Mesenchymal stem cell (in vitro differentiated cells and primary cell): ENCODE data around the gene CSTA.
A peak's percentile ranks its signal among the peaks of the same experiment; 100 is the strongest.

Experiments used
- DNase-seq: peaks from one replicate; pipeline ENCODE4 v3.0.0-alpha.2; 2013
- H2AFZ ChIP-seq: one replicate; pipeline ENCODE4 v1.6.1; 2013; ENCODE audit warnings: low read depth, mild to moderate bottlenecking, control low read depth, inconsistent platforms, low read length, moderate library complexity
- H2AK5ac ChIP-seq: 2 replicates; pipeline ENCODE4 v1.6.1; 2013; ENCODE audit warnings: low read length, moderate library complexity, mild to moderate bottlenecking, inconsistent platforms; ENCODE audit not compliant: severe bottlenecking
- H2BK120ac ChIP-seq: one replicate; pipeline ENCODE4 v1.6.1; 2013; ENCODE audit warnings: low read depth, mild to moderate bottlenecking, inconsistent platforms, low read length, moderate library complexity
- H2BK12ac ChIP-seq, 2 experiments: one replicate each; pipeline ENCODE4 v1.6.1; 2013; ENCODE audit warnings: inconsistent platforms in 2 of 2, low read length in 2 of 2, mild to moderate bottlenecking in 2 of 2, moderate library complexity in 2 of 2, control low read depth in 1 of 2
- H2BK15ac ChIP-seq: one replicate; pipeline ENCODE4 v1.6.1; 2013; ENCODE audit warnings: mild to moderate bottlenecking, low read depth, inconsistent platforms; ENCODE audit not compliant: poor library complexity, severe bottlenecking
- H2BK5ac ChIP-seq: 2 replicates; pipeline ENCODE4 v1.6.1; 2013; ENCODE audit warnings: low read depth, mild to moderate bottlenecking, low read length, control low read depth, inconsistent platforms; ENCODE audit not compliant: poor library complexity, severe bottlenecking
- H3K14ac ChIP-seq, 2 experiments: one replicate each; pipeline ENCODE4 v1.6.1; 2013; ENCODE audit warnings: inconsistent platforms in 2 of 2, low read length in 2 of 2, control low read depth in 1 of 2, mild to moderate bottlenecking in 1 of 2, moderate library complexity in 1 of 2
- H3K18ac ChIP-seq, 2 experiments: one replicate each; pipeline ENCODE4 v1.6.1; 2013; ENCODE audit warnings: inconsistent platforms in 2 of 2, low read length in 2 of 2, control low read depth in 1 of 2, low read depth in 1 of 2, mild to moderate bottlenecking in 1 of 2
- H3K23ac ChIP-seq, 2 experiments: one replicate each; pipeline ENCODE4 v1.6.1; 2013; ENCODE audit warnings: inconsistent platforms in 2 of 2, low read length in 2 of 2, mild to moderate bottlenecking in 2 of 2, moderate library complexity in 2 of 2, control low read depth in 1 of 2
- H3K27ac ChIP-seq: 2 replicates; pipeline ENCODE4 v1.5.1; 2013; ENCODE audit warnings: mild to moderate bottlenecking, moderate library complexity, low read length, control low read depth, inconsistent platforms; ENCODE audit not compliant: poor library complexity, severe bottlenecking
- H3K27me3 ChIP-seq, 2 experiments: 2 replicates each; pipeline versions ENCODE4 v1.6.1 to v1.7.0; 2013; ENCODE audit warnings: low read length in 2 of 2, mild to moderate bottlenecking in 2 of 2, moderate library complexity in 2 of 2, control low read depth in 1 of 2, inconsistent platforms in 1 of 2; ENCODE audit not compliant: control insufficient read depth in 1 of 2, insufficient read depth in 1 of 2
- H3K36me3 ChIP-seq, 2 experiments: 2 replicates each; pipeline versions ENCODE4 v1.6.1 to v1.7.0; 2013; ENCODE audit warnings: low read length in 2 of 2, control low read depth in 1 of 2, inconsistent platforms in 1 of 2, low read depth in 1 of 2, mild to moderate bottlenecking in 1 of 2; ENCODE audit not compliant: insufficient read depth in 2 of 2, control insufficient read depth in 1 of 2
- H3K4ac ChIP-seq, 2 experiments: one replicate each; pipeline ENCODE4 v1.6.1; 2013; ENCODE audit warnings: inconsistent platforms in 2 of 2, low read length in 2 of 2, mild to moderate bottlenecking in 2 of 2, moderate library complexity in 2 of 2, control low read depth in 1 of 2, low read depth in 1 of 2
- H3K4me1 ChIP-seq: 2 replicates; pipeline ENCODE4 v1.6.1; 2013; ENCODE audit warnings: low read depth, low read length, control low read depth; ENCODE audit not compliant: control insufficient read depth, insufficient read depth
- H3K4me2 ChIP-seq: 2 replicates; pipeline ENCODE4 v1.6.1; 2013; ENCODE audit warnings: low read length, mild to moderate bottlenecking, inconsistent platforms; ENCODE audit not compliant: poor library complexity, severe bottlenecking
- H3K4me3 ChIP-seq, 2 experiments: 2 replicates each; pipeline versions ENCODE4 v1.5.1 to v1.7.0; 2013; ENCODE audit warnings: low read length in 2 of 2, mild to moderate bottlenecking in 2 of 2, control low read depth in 1 of 2, low read depth in 1 of 2; ENCODE audit not compliant: insufficient read depth in 1 of 2
- H3K79me1 ChIP-seq: replicated peaks from 2 replicates; pipeline ENCODE4 v1.6.1; 2013; ENCODE audit warnings: mild to moderate bottlenecking, control low read depth, low read length, inconsistent platforms; ENCODE audit not compliant: poor library complexity, severe bottlenecking
- H3K9ac ChIP-seq: 2 replicates; pipeline ENCODE4 v1.7.0; 2013; ENCODE audit warnings: mild to moderate bottlenecking, low read length, moderate library complexity
- H3K9me3 ChIP-seq: 2 replicates; pipeline ENCODE4 v1.7.0; 2013; ENCODE audit warnings: mild to moderate bottlenecking, low read length; ENCODE audit not compliant: control insufficient read depth
- H4K8ac ChIP-seq: one replicate; pipeline ENCODE4 v1.6.1; 2013; ENCODE audit warnings: inconsistent platforms, mild to moderate bottlenecking, low read length, moderate library complexity
- H4K91ac ChIP-seq: one replicate; pipeline ENCODE4 v1.6.1; 2013; ENCODE audit warnings: mild to moderate bottlenecking, low read length, inconsistent platforms
- WGBS: methylation state at CpG from one replicate; pipeline ENCODE4 v1.1.7; 2013; ENCODE audit warnings: mixed read lengths; 5-methylcytosine and 5-hydroxymethylcytosine counted together

Gene CSTA

DNA sequence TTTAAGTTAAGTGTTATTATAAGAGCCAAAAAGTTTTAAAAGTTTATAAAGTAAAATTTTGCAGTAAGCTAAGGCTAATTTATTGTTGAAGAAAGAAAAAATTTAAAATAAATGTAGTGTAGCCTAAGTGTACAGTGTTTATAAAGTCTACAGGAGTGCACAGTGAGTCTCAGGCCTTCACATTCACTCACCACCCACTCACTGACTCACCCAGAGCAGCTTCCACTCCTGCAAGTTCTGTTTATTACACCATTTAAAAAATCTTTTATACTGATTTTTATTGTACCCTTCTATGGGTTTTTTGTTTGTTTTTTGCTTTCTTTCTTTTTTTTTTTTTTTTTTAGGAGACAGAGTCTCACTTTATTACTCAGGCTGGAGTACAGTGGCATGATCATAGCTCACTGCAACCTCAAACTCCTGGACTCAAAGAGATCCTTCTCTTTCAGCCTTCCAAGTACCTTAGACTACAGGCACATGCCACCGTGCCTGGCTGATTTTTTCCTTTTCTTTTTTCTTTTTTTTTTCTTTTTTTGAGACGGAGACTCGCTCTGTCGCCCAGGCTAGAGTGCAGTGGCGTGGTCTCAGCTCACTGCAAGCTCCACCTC is 25.9 kb downstream of the CSTA start:
- H3K4me3 ChIP-seq = no peak overlapping the region
- 96% methylated on average over 5 of the region's 5 CpGs for WGBS

GRCh38 chr3:122351612-122352011 is 26.6 kb downstream of the CSTA start:
- no peaks in the 10 kb centered on the region for H3K79me1 ChIP-seq
- no peak overlapping the region for H2BK15ac ChIP-seq
- no peak overlapping the region for H3K14ac ChIP-seq
- WGBS = 100% methylated on average over 4 of the region's 4 CpGs
- H3K4me2 ChIP-seq = no peak overlapping the region
- no peak overlapping the region for H2AFZ ChIP-seq
- no peak overlapping the region for H2BK12ac ChIP-seq
- H3K23ac ChIP-seq = no peak overlapping the region
- no peak overlapping the region for H4K8ac ChIP-seq
- H2BK5ac ChIP-seq = no peak overlapping the region
- no peaks in the 10 kb centered on the region for H3K4me1 ChIP-seq
- no peak overlapping the region for H3K4me3 ChIP-seq
- no peak overlapping the region for H3K4ac ChIP-seq
- no peak overlapping the region for H3K18ac ChIP-seq
- no peak overlapping the region for H4K91ac ChIP-seq
- H3K9me3 ChIP-seq = peaks cover 5% of the 10 kb centered on the region
- no peaks in the 10 kb centered on the region for H3K27me3 ChIP-seq
- no peak for DNase-seq
- no peak overlapping the region for H2AK5ac ChIP-seq
- no peak overlapping the region for H3K9ac ChIP-seq
- H2BK120ac ChIP-seq = no peak overlapping the region
- no peak overlapping the region for H3K27ac ChIP-seq
- no peaks in the 10 kb centered on the region for H3K36me3 ChIP-seq

More for the DNA sequence above, 25.9 kb downstream of the CSTA start:
- H3K27ac ChIP-seq = no peak overlapping the region
- H3K18ac ChIP-seq = no peak overlapping the region
- H2BK15ac ChIP-seq = no peak overlapping the region
- H3K27me3 ChIP-seq = no peaks in the 10 kb centered on the region
- no peak overlapping the region for H3K14ac ChIP-seq
- no peak overlapping the region for H3K4ac ChIP-seq
- peak overlapping the region; percentile 15 for H3K9ac ChIP-seq
- no peak overlapping the region for H2AK5ac ChIP-seq
- H3K36me3 ChIP-seq = no peaks in the 10 kb centered on the region
- H3K9me3 ChIP-seq = peaks cover 5% of the 10 kb centered on the region
- H2BK120ac ChIP-seq = no peak overlapping the region
- no peaks in the 10 kb centered on the region for H3K79me1 ChIP-seq
- no peak overlapping the region for H4K91ac ChIP-seq
- no peak overlapping the region for H3K23ac ChIP-seq
- no peak overlapping the region for H3K4me2 ChIP-seq
- H2BK12ac ChIP-seq = no peak overlapping the region
- no peak overlapping the region for H4K8ac ChIP-seq
- no peak overlapping the region for H2BK5ac ChIP-seq
- DNase-seq = peak; percentile 4
- no peak overlapping the region for H2AFZ ChIP-seq
- H3K4me1 ChIP-seq = no peaks in the 10 kb centered on the region

- no peak overlapping the region for H4K91ac ChIP-seq
- H3K4ac ChIP-seq = no peak overlapping the region
- no peak overlapping the region for H3K18ac ChIP-seq
- H3K27ac ChIP-seq = no peak overlapping the region
- H4K8ac ChIP-seq = no peak overlapping the region
- no peak overlapping the region for H2BK15ac ChIP-seq
- H3K27me3 ChIP-seq = no peaks in the 10 kb centered on the region
- no peaks in the 10 kb centered on the region for H3K79me1 ChIP-seq
- H3K9me3 ChIP-seq = no peaks in the 10 kb centered on the region
- no peak overlapping the region for H3K4me3 ChIP-seq
- H2AK5ac ChIP-seq = no peak overlapping the region
- H2BK120ac ChIP-seq = no peak overlapping the region
- H3K14ac ChIP-seq = no peak overlapping the region
- H2BK5ac ChIP-seq = no peak overlapping the region
- H3K4me1 ChIP-seq = no peaks in the 10 kb centered on the region
- no peak for DNase-seq
- H3K36me3 ChIP-seq = peaks cover 0 to under 1% of the 10 kb centered on the region in 2 experiments
- H2BK12ac ChIP-seq = no peak overlapping the region
- no peak overlapping the region for H3K9ac ChIP-seq
- no peak overlapping the region for H2AFZ ChIP-seq
- H3K4me2 ChIP-seq = no peak overlapping the region
- H3K23ac ChIP-seq = no peak overlapping the region
- WGBS = 83% methylated on average over 2 of the region's 2 CpGs
Measured at GRCh38 chr3:122353215-122353614, 28.2 kb downstream of the CSTA start.

GRCh38 chr3:122353893-122354401 is 28.9 kb downstream of the CSTA start:
- H4K91ac ChIP-seq = no peak overlapping the region
- H4K8ac ChIP-seq = no peak overlapping the region
- H2AK5ac ChIP-seq = no peak overlapping the region
- H2BK15ac ChIP-seq = no peak overlapping the region
- no peak overlapping the region for H2BK12ac ChIP-seq
- no peaks in the 10 kb centered on the region for H3K4me1 ChIP-seq
- WGBS = 100% methylated on average over 1 of the region's 1 CpG
- no peak overlapping the region for H3K18ac ChIP-seq
- H3K36me3 ChIP-seq = peaks cover 3 to 8% of the 10 kb centered on the region in 2 experiments
- H3K27ac ChIP-seq = no peak overlapping the region
- no peak overlapping the region for H2BK120ac ChIP-seq
- H3K27me3 ChIP-seq = no peaks in the 10 kb centered on the region
- no peaks in the 10 kb centered on the region for H3K9me3 ChIP-seq
- no peak overlapping the region for H3K14ac ChIP-seq
- DNase-seq = no peak
- H2AFZ ChIP-seq = no peak overlapping the region
- no peak overlapping the region for H3K9ac ChIP-seq
- H3K4me3 ChIP-seq = no peak overlapping the region
- no peak overlapping the region for H3K4me2 ChIP-seq
- no peak overlapping the region for H3K23ac ChIP-seq
- H3K79me1 ChIP-seq = no peaks in the 10 kb centered on the region
- H2BK5ac ChIP-seq = no peak overlapping the region
- H3K4ac ChIP-seq = no peak overlapping the region
